ENCODE measurements around the gene STARD7. TPM values are rescaled to one million over a fixed set of nuclear protein-coding genes. Genes with fewer than 3 reads are reported as not detected.

STARD7 gene
- total and polyA plus RNA-seq, 10 of the 15 experiments (the other 5 are each of a cell fraction or from before 2014, with no cell fraction given) = 85.4 to 237 (median 153) TPM

GRCh38 chr2:96233880-96234316, 25.3 kb upstream of the STARD7 start (continued):
- 0 out of 4 replicates have a peak, but pooled peaks of 1 of the 2 experiments have one; percentile 30 for TF ChIP-seq ETV6 (conservative IDR thresholded peaks at IDR 0.05 in 1 of 2, IDR thresholded peaks at IDR 0.05 in 1 of 2; ENCODE audit: borderline replicate concordance in 1 of 2, low read depth in 1 of 2)
- no peak for TF ChIP-seq TCF3 (IDR thresholded peaks at IDR 0.05; ENCODE audit: borderline replicate concordance, insufficient read depth, low read depth, low read length)
- TF ChIP-seq BMI1 (IDR thresholded peaks at IDR 0.05; ENCODE audit: borderline replicate concordance) = no peak
- TF ChIP-seq BACH1 (IDR thresholded peaks at IDR 0.05; ENCODE audit: borderline replicate concordance) = no peak; the same call in 1 of the 2 replicates
- no peak for TF ChIP-seq REST (IDR thresholded peaks at IDR 0.05; ENCODE audit: low read depth, low read length)
- TF ChIP-seq CBX5 (IDR thresholded peaks at IDR 0.05; ENCODE audit: low read depth) = no peak
- no peak for TF ChIP-seq SMAD1 (IDR thresholded peaks at IDR 0.05; ENCODE audit: low read depth, partially characterized antibody)
- TF ChIP-seq SIN3A (IDR thresholded peaks at IDR 0.05; ENCODE audit: low read depth, low read length) = no peak
- TF ChIP-seq, protein P1, sequence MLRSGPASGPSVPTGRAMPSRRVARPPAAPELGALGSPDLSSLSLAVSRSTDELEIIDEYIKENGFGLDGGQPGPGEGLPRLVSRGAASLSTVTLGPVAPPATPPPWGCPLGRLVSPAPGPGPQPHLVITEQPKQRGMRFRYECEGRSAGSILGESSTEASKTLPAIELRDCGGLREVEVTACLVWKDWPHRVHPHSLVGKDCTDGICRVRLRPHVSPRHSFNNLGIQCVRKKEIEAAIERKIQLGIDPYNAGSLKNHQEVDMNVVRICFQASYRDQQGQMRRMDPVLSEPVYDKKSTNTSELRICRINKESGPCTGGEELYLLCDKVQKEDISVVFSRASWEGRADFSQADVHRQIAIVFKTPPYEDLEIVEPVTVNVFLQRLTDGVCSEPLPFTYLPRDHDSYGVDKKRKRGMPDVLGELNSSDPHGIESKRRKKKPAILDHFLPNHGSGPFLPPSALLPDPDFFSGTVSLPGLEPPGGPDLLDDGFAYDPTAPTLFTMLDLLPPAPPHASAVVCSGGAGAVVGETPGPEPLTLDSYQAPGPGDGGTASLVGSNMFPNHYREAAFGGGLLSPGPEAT (IDR thresholded peaks at IDR 0.05; ENCODE audit: low read depth) = peak; percentile 59
- TF ChIP-seq SKIL (IDR thresholded peaks at IDR 0.05; ENCODE audit: low read depth, poor library complexity, severe bottlenecking) = peak; percentile 28
- TF ChIP-seq SREBF2 (IDR thresholded peaks at IDR 0.05; ENCODE audit: low read length) = no peak
- TF ChIP-seq TCF12 (IDR thresholded peaks at IDR 0.05; ENCODE audit: low read depth, low read length) = no peak
- TF ChIP-seq SMC3 (IDR thresholded peaks at IDR 0.05; ENCODE audit: borderline replicate concordance, low read length) = peak; percentile 33; the same call in 1 of the 2 replicates
- no peak for TF ChIP-seq FOXM1 (IDR thresholded peaks at IDR 0.05; ENCODE audit: low read depth, low read length)
- TF ChIP-seq STAT1 (conservative IDR thresholded peaks at IDR 0.05) = no peak
- peak; percentile 58 for TF ChIP-seq RUNX3 (IDR thresholded peaks at IDR 0.05; ENCODE audit: low read length)
- peak; percentile 65 to 72 for TF ChIP-seq IKZF2 (IDR thresholded peaks at IDR 0.05)
- no peak for TF ChIP-seq E2F8 (IDR thresholded peaks at IDR 0.05; ENCODE audit: low read depth, partially characterized antibody)
- TF ChIP-seq, protein P2, sequence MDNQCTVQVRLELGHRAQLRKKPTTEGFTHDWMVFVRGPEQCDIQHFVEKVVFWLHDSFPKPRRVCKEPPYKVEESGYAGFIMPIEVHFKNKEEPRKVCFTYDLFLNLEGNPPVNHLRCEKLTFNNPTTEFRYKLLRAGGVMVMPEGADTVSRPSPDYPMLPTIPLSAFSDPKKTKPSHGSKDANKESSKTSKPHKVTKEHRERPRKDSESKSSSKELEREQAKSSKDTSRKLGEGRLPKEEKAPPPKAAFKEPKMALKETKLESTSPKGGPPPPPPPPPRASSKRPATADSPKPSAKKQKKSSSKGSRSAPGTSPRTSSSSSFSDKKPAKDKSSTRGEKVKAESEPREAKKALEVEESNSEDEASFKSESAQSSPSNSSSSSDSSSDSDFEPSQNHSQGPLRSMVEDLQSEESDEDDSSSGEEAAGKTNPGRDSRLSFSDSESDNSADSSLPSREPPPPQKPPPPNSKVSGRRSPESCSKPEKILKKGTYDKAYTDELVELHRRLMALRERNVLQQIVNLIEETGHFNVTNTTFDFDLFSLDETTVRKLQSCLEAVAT (IDR thresholded peaks at IDR 0.05) = no peak

All from GM12878 (cell line).